Retinal pigment epithelial cell (primary cell): ENCODE results near the gene YEATS2.

Experiments
- DNase-seq: peaks from one replicate; pipeline ENCODE4 v3.0.0-alpha.2; 2010; ENCODE audit warnings: low read depth
- H3K4me3 ChIP-seq: 2 replicates; pipeline ENCODE4 v1.5.1; 2011; ENCODE audit warnings: mild to moderate bottlenecking, low read length, control low read depth, moderate library complexity
- CTCF ChIP-seq: conservative IDR thresholded peaks from 2 replicates; pipeline ENCODE4 v1.5.1; 2011; ENCODE audit warnings: low read depth, low read length, control low read depth, inconsistent platforms

Gene YEATS2

GRCh38 chr3:183800243-183800863 is 102.8 kb downstream of the YEATS2 start:
- DNase-seq: no peak
- no peak overlapping the region for H3K4me3 ChIP-seq
- no peak for TF ChIP-seq CTCF

- no peak for TF ChIP-seq CTCF
- no peak overlapping the region for H3K4me3 ChIP-seq
- no peak for DNase-seq
Observed at GRCh38 chr3:183801601-183802000, 104.0 kb downstream of the YEATS2 start.

- TF ChIP-seq CTCF: no peak
- DNase-seq: no peak
- H3K4me3 ChIP-seq: no peak overlapping the region
Observed at GRCh38 chr3:183802989-183803388, 105.4 kb downstream of the YEATS2 start.

- TF ChIP-seq CTCF: no peak
- no peak for DNase-seq
- H3K4me3 ChIP-seq: no peak overlapping the region
Observed at GRCh38 chr3:183807209-183807728, 109.7 kb downstream of the YEATS2 start.

GRCh38 chr3:183807881-183808280 is 110.3 kb downstream of the YEATS2 start:
- no peak overlapping the region for H3K4me3 ChIP-seq
- no peak for DNase-seq
- no peak for TF ChIP-seq CTCF

GRCh38 chr3:183808355-183808754 is 110.8 kb downstream of the YEATS2 start:
- no peak for DNase-seq
- TF ChIP-seq CTCF: no peak
- H3K4me3 ChIP-seq: no peak overlapping the region

GRCh38 chr3:183809270-183809669 is 111.7 kb downstream of the YEATS2 start:
- no peak overlapping the region for H3K4me3 ChIP-seq
- DNase-seq: no peak
- TF ChIP-seq CTCF: no peak
